ENCODE measurements around the gene KPNA4.
"Not testable (repeated sequence)": the region's sequence is repeated elsewhere in the genome, so short reads cannot be mapped to it uniquely, and the experiment has no call there.

Gene KPNA4

GRCh38 chr3:160565442-160566403, at the start of gene KPNA4:
KPNA4 (minus strand) TSS chr3:160565571; CDS start chr3:160565282, 289 bp downstream.
- DNase-seq (ENCODE audit: low read depth in 2 of 2): peak; percentile 90 to 92

- DNase-seq (ENCODE audit: low read depth in 2 of 2): no peak
These were observed 48.3 kb upstream of the KPNA4 start for GRCh38 chr3:160613661-160614060.

GRCh38 chr3:160612386-160613075, 47.2 kb upstream of the KPNA4 start:
- DNase-seq (ENCODE audit: low read depth in 2 of 2): no peak

DNA sequence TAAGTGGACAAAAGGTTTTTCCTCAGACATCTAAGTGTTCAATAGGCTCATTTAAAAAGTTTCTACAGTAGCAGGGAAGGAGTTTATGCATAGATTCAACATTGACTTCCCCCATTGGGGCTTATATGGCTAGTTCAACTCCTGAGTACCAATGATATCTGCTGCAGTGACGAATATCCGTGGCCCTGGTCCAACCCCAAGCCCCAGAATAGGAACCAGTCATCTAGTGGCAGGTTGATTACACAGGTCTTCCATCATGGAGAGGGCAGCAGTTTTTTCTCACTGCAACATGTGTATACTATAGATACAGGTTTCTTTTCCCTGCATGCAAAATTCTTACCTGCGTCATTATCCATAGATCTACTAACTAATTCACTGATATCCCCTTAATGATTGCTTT, 45.8 kb upstream of the KPNA4 start:
- DNase-seq (ENCODE audit: low read depth in 2 of 2): no peak

DNA sequence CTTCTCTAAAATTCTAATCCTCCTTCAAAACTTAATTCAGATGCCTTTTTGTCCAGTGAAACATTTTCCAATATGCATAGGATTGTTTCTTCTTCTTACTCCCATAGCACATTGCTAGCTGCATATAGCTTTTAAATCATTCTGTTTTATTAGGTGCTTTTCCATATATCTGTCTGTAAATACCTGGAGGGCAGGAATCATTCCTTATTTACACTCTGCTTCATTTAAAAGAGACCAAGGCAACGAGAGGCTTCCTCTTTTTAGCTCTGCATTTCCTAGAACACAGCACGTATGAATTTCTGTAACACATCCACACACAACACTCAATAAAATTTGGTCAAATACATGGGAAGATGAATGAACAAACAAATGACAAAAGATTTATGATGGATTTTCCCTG, 43.5 kb upstream of the KPNA4 start:
- no peak for DNase-seq (ENCODE audit: low read depth in 2 of 2)

DNA sequence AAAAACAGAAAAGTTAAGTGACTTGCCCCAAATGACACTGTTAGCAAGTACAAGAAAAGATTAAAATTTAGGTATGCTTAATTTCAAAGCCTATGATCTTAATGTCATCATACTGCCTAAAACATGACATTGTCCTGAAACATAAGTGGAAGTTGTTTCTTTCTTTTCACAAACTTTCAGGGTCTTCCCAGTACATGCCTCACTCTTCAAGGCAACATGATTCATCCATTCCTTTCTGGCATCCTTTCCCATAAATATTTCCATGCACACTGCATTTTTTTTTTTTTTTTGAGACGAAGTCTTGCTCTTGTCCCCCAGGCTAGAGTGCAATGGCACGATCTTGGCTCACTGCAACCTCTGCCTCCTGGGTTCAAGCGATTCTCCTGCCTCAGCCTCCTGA, 42.5 kb upstream of the KPNA4 start:
- no peak for DNase-seq (ENCODE audit: low read depth in 2 of 2)

GRCh38 chr3:160605315-160605714, 39.9 kb upstream of the KPNA4 start:
- no peak for DNase-seq (ENCODE audit: low read depth in 2 of 2)

DNA sequence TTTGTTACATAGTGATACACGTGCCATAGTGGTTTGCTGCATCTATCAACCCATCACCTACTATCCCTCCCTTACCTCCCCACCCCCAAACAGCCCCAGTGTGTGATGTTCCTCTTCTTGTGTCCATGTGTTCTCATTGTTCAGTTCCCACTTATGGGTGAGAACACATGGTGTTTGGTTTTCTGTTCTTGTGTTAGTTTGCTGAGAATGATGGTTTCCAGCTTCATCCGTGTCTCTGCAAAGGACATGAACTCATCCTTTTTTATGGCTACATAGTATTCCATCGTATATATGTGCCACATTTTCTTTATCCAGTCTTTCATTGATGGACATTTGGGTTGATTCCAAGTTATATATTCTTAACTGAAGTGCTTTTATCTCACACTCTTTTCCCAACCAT, 38.5 kb upstream of the KPNA4 start:
- DNase-seq (ENCODE audit: low read depth in 2 of 2): not testable (repeated sequence)

DNA sequence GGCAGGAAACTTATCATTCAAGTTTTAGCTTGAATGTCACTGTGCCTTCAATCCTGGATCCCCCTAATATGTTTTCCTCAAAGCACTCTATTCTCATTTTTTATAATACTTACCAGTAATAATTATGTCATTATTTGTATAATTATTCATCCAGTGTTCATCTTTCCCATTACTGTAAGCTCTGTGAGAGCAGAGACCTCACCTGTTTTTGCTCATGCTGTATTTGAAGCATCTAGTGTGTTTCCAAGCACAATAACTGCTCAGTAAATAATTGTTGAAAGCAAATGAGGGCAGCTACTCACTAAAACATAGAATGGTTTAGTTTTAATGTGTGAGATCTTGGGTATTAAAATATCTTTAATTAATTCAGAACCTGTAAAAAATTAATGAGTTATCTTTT, 36.9 kb upstream of the KPNA4 start:
- DNase-seq (ENCODE audit: low read depth in 2 of 2): no peak

GRCh38 chr3:160601288-160601687, 35.9 kb upstream of the KPNA4 start:
- no peak for DNase-seq (ENCODE audit: low read depth in 2 of 2)

DNA sequence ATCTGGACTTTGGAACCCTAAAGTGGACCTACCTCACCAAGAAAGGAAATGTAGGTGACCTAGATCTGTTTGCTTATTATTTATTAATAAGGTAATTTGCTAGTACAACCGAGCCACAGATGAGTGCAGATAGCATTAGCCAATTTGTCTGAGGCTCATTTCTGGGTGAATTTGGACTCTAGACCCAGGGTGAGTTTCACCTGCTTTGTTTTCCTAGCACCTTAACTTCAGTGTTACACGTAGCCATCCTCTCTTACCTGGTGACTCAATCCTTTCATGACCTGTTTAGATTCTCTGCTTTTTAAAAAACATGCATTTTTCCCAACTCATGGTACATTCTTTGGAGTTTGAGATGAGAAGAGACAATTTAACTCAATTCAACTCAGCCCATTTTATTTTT, 33.5 kb upstream of the KPNA4 start:
- DNase-seq (ENCODE audit: low read depth in 2 of 2): no peak

DNA sequence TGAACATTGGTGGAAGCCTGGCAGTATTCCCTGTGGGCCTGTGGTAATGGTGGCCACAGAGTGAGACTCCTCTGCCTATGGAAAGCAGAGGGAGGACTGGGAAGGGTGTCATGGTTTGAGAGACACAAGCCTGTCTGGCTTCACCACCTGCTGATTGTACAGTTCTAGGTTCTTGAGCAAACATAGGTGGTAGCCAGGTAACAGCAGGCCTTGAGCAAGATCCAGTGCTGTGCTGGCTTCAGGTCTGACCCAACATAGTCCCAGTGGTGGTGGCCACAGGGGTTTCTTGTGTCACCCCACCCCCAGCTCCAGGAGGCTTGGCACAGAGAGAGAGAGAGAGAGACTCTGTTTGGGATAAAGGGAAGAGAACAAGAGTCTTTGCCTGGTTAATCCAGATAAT, 22.7 kb upstream of the KPNA4 start:
- no peak for DNase-seq (ENCODE audit: low read depth in 2 of 2)

GRCh38 chr3:160587105-160587504, 21.7 kb upstream of the KPNA4 start:
- DNase-seq (ENCODE audit: low read depth in 2 of 2): no peak

- DNase-seq (ENCODE audit: low read depth in 2 of 2): no peak
These were observed 21.3 kb upstream of the KPNA4 start for GRCh38 chr3:160586679-160587078.

DNA sequence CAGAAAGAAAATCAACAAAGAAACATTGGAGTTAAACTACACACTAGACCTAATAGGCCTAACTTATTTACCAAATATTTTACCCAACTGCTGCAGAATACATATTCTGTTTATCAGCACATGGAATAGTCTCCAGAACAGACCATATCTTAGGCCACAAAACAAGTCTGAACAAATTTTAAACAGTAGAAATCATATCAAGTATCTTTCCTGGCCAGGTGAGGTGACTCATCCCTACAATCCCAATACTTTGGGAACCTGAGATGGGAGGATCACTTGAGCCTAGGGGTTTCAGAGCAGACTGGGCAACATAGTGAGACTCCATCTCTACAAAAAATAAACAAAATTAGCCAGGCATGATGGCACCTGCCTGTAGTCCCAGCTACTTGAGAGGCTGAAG, 18.1 kb upstream of the KPNA4 start:
- DNase-seq (ENCODE audit: low read depth in 2 of 2): no peak

DNA sequence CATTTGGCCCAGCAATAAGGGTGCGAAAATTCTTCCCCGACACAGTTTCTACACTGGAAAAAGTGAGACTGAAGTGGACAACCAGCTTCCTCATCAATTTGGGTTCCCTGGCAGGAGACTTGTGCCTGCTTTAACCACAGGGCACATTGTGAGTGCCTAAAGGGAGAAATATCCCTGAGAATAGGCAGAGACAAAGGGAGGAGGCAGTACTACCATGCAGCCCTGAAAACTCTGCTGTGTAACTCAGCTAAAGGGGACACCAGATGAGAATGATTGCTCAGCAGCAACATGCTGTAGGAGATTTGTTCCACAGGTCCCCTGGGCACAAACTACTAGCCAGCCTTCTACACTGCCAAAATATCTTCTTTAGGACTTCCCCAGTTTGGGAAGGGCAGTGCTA, 15.6 kb upstream of the KPNA4 start:
- no peak for DNase-seq (ENCODE audit: low read depth in 2 of 2)

DNA sequence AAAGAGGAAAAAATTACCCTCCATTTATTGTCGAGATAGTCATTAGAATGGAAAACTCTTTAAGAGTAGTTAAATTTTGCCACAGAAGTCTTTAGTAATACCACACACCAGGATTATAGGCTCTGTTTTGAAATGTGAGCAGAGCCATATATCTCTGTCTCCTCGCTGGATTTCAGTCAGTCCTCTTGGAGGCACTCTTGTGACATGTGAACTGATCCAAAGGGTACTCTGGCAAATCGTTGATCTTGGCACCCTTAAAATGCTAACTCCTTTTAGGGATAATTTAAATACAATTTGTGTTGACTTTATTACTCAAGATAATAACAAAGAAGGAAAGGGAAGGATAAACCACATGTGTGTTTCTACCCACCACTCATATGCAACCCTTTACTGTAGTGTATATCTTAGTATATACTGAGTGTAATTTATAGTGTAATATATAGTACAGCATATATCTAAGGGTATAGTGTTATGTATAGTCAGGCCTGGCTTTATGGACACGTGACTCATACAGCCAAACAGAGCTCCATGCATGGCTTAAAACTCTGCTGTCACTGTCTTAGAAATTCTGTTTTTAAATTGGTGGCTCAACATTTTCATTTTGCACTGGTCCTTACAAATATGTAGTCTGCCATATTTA, 12.3 kb upstream of the KPNA4 start:
- no peak for DNase-seq (ENCODE audit: low read depth in 2 of 2)

GRCh38 chr3:160577093-160577492, 11.7 kb upstream of the KPNA4 start:
- DNase-seq (ENCODE audit: low read depth in 2 of 2): no peak

- DNase-seq (ENCODE audit: low read depth in 2 of 2): no peak
These were observed 11.2 kb upstream of the KPNA4 start for GRCh38 chr3:160576621-160577020.

DNA sequence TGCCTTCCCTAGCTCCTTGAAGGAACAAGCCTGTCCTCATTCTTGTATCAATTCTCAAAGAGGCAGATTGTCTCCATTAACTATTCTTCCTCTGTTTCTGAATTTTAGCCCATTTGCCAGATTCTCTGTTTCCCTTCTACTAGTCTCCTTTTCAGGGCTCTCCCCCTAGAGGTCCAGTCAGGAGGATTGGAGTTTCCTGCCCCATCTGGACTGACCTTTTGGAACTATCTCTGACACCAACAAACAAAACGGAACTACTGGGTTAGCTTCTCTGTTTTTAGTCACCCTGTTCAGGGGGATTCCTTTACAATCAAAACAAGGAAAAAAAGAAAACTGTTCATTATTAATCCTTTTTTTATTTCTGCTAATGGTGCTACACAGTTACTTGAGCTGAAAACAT, 10.2 kb upstream of the KPNA4 start:
- DNase-seq (ENCODE audit: low read depth in 2 of 2): no peak

DNA sequence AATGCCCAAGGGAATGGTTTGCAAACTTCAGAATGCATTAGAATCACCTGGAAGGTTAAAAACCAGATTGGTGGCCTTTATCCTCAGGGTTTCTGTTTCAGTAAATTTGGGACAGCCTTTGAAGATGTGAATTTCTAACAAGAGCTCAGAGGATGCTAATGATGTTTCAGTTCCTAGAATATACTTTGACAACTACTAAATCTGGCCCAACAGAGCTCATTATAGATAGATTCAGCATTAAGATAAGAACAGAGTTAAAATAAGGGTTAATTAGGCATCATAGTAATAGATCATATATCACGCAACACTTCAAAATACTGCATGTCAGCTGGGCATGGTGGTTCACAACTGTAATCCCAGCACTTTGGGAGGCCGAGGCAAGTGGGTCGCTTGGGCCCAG, 9.3 kb upstream of the KPNA4 start:
- no peak for DNase-seq (ENCODE audit: low read depth in 2 of 2)

DNA sequence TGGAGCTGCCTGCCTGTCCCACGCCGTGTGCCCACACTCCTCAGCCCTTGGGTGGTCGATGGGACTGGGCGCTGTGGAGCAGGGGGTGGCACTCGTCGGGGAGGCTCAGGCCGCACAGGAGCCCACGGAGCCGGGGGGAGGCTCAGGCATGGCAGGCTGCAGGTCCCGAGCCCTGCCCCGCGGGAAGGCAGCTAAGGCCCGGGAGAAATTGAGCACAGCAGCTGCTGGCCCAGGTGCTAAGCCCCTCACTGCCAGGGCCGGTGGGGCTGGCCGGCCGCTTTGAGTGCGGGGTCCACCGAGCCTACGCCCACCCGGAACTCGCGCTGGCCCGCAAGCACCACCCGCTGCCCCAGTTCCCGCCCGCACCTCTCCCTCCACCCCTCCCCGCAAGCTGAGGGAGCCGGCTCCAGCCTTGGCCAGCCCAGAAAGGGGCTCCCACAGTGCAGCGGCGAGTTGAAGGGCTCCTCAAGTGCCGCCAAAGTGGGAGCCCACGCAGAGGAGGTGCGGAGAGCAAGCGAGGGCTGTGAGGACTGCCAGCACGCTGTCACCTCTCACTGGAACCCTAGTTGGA, 8.7 kb upstream of the KPNA4 start:
- DNase-seq (ENCODE audit: low read depth in 2 of 2): not testable (repeated sequence)

Measured in stimulated activated CD4-positive, alpha-beta T cell treated with anti-CD3 and anti-CD28 coated beads, Interleukin-1b, Interleukin-23, amount 100 ng/mL, for 1 hour (primary cell).